PFSK-1 (cell line): ENCODE measurements around the gene IFNG-AS1.

ENCODE experiments used
- FOXP2 ChIP-seq: optimal IDR thresholded peaks from 2 replicates; pipeline ENCODE3; 2011; ENCODE audit warnings: borderline replicate concordance, control low read depth, inconsistent platforms; ENCODE audit not compliant: insufficient read depth; ENCODE audit errors: extremely low read length, extremely low read depth
- POLR2AphosphoS5 ChIP-seq: IDR thresholded peaks from 2 replicates; pipeline ENCODE4 v1.6.1; 2012; ENCODE audit warnings: low read depth, mild to moderate bottlenecking, control low read depth, low read length, moderate library complexity
- REST ChIP-seq, 2 experiments: IDR thresholded peaks; 2 replicates each; pipeline versions ENCODE4 v1.6.1 to v1.8.0; 2011 to 2012; ENCODE audit warnings: low read depth in 2 of 2, low read length in 2 of 2, control low read depth in 1 of 2, inconsistent platforms in 1 of 2, mild to moderate bottlenecking in 1 of 2, moderate library complexity in 1 of 2; ENCODE audit not compliant: insufficient read depth in 1 of 2
- SIN3A ChIP-seq: IDR thresholded peaks from 2 replicates; pipeline ENCODE4 v1.6.1; 2012; ENCODE audit warnings: mild to moderate bottlenecking, low read length, moderate library complexity, borderline replicate concordance; ENCODE audit not compliant: insufficient read depth
- TAF1 ChIP-seq: IDR thresholded peaks from 2 replicates; pipeline ENCODE4 v1.6.1; 2012; ENCODE audit warnings: low read length, control low read depth, borderline replicate concordance; ENCODE audit not compliant: insufficient read depth

The IFNG-AS1 gene

GRCh38 chr12:68043435-68043834, 54.2 kb downstream of the IFNG-AS1 start:
- no peak for TF ChIP-seq FOXP2
- no peak for TF ChIP-seq TAF1
- no peak for TF ChIP-seq SIN3A
- TF ChIP-seq REST (IDR thresholded peaks at IDR 0.05; ENCODE audit: insufficient read depth in 1 of 2, low read depth in 2 of 2, low read length in 2 of 2): no peak
- TF ChIP-seq POLR2AphosphoS5: no peak

- no peak for TF ChIP-seq SIN3A
- no peak for TF ChIP-seq REST (IDR thresholded peaks at IDR 0.05; ENCODE audit: insufficient read depth in 1 of 2, low read depth in 2 of 2, low read length in 2 of 2)
- TF ChIP-seq POLR2AphosphoS5: no peak
- no peak for TF ChIP-seq TAF1
- no peak for TF ChIP-seq FOXP2
These were observed 59.5 kb downstream of the IFNG-AS1 start for GRCh38 chr12:68048648-68049297.

GRCh38 chr12:68056300-68056699, 67.1 kb downstream of the IFNG-AS1 start:
- TF ChIP-seq REST (IDR thresholded peaks at IDR 0.05; ENCODE audit: insufficient read depth in 1 of 2, low read depth in 2 of 2, low read length in 2 of 2) (no peak), SIN3A (no peak), TAF1 (no peak), FOXP2 (no peak), POLR2AphosphoS5 (no peak)

GRCh38 chr12:68063900-68064590, 74.8 kb downstream of the IFNG-AS1 start:
- TF ChIP-seq FOXP2 (no peak), POLR2AphosphoS5 (no peak)

GRCh38 chr12:68065163-68065562, 75.9 kb downstream of the IFNG-AS1 start:
- no peak for TF ChIP-seq FOXP2
- no peak for TF ChIP-seq POLR2AphosphoS5
- TF ChIP-seq REST (IDR thresholded peaks at IDR 0.05; ENCODE audit: insufficient read depth in 1 of 2, low read depth in 2 of 2, low read length in 2 of 2): no peak
- TF ChIP-seq SIN3A: no peak
- no peak for TF ChIP-seq TAF1
